GM18867 (cell line): ENCODE data around the gene LSS.

Source experiments
- ATAC-seq: cut with Tn5 transposase; IDR thresholded peaks from one replicate; pipeline ENCODE4 v1.9.1; 2021; ENCODE audit warnings: mild to moderate bottlenecking, moderate library complexity; ENCODE audit not compliant: unreplicated experiment

LSS gene

GRCh38 chr21:46219591-46220239, 8.9 kb downstream of the LSS start:
- no peak for ATAC-seq

GRCh38 chr21:46218906-46219590, 9.5 kb downstream of the LSS start:
- no peak for ATAC-seq

- ATAC-seq: no peak
Measured at GRCh38 chr21:46217511-46218196, 10.9 kb downstream of the LSS start.

GRCh38 chr21:46216132-46216747, 12.3 kb downstream of the LSS start:
- no peak for ATAC-seq

GRCh38 chr21:46215436-46216131, 13.0 kb downstream of the LSS start:
- no peak for ATAC-seq

- ATAC-seq: no peak
Measured at GRCh38 chr21:46214478-46215340, 13.9 kb downstream of the LSS start.

- ATAC-seq: no peak
Measured at GRCh38 chr21:46213620-46214286, 14.8 kb downstream of the LSS start.

- no peak for ATAC-seq
Measured at GRCh38 chr21:46212721-46213484, 15.7 kb downstream of the LSS start.

- ATAC-seq: no peak
Measured at GRCh38 chr21:46211786-46212720, 16.5 kb downstream of the LSS start.

GRCh38 chr21:46211376-46211775, 17.2 kb downstream of the LSS start:
- no peak for ATAC-seq

GRCh38 chr21:46210378-46211136, 18.0 kb downstream of the LSS start:
- no peak for ATAC-seq

- no peak for ATAC-seq
Measured at GRCh38 chr21:46208761-46209721, 19.5 kb downstream of the LSS start.

GRCh38 chr21:46207920-46208591, 20.5 kb downstream of the LSS start:
- ATAC-seq: no peak

GRCh38 chr21:46207006-46207919, 21.3 kb downstream of the LSS start:
- no peak for ATAC-seq
